DOHH2 (cell line): Measurements from ENCODE around the gene CYP27A1.

Experiments used
- EZH2phosphoT487 ChIP-seq: fragments of 200-600 bp; sonication (generic); IDR thresholded peaks from 2 replicates; pipeline ENCODE4 v1.6.1; 2017; ENCODE audit warnings: borderline replicate concordance, mild to moderate bottlenecking, antibody characterized with exemption, low read length, moderate library complexity, mixed read lengths
- TF ChIP-seq, protein P1 (sequence below): fragments of 200-600 bp; sonication (generic); IDR thresholded peaks from one replicate; pipeline ENCODE4 v1.5.1; 2014; ENCODE audit warnings: antibody characterized with exemption, mild to moderate bottlenecking, low read depth, low read length; ENCODE audit not compliant: poor library complexity, severe bottlenecking

- TF ChIP-seq, protein P1, sequence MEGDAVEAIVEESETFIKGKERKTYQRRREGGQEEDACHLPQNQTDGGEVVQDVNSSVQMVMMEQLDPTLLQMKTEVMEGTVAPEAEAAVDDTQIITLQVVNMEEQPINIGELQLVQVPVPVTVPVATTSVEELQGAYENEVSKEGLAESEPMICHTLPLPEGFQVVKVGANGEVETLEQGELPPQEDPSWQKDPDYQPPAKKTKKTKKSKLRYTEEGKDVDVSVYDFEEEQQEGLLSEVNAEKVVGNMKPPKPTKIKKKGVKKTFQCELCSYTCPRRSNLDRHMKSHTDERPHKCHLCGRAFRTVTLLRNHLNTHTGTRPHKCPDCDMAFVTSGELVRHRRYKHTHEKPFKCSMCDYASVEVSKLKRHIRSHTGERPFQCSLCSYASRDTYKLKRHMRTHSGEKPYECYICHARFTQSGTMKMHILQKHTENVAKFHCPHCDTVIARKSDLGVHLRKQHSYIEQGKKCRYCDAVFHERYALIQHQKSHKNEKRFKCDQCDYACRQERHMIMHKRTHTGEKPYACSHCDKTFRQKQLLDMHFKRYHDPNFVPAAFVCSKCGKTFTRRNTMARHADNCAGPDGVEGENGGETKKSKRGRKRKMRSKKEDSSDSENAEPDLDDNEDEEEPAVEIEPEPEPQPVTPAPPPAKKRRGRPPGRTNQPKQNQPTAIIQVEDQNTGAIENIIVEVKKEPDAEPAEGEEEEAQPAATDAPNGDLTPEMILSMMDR, result no peak
- no peak for TF ChIP-seq EZH2phosphoT487
Measured at GRCh38 chr2:218860950-218861381, 79.0 kb downstream of the CYP27A1 start.
